HG03575 (cell line): ENCODE results near the gene KDM1B.
"Not testable (repeated sequence)": the region's sequence is repeated elsewhere in the genome, so short reads cannot be mapped to it uniquely, and the experiment has no call there.

ENCODE experiments used
- ATAC-seq: cut with Tn5 transposase; IDR thresholded peaks from one replicate; pipeline ENCODE4 v1.9.1; 2021; ENCODE audit not compliant: unreplicated experiment, insufficient number of reproducible peaks, low FRiP score; ENCODE audit errors: extremely low read depth

Gene KDM1B

GRCh38 chr6:18214003-18214402 is 58.8 kb downstream of the KDM1B start:
- ATAC-seq = no peak

GRCh38 chr6:18215436-18215835 is 60.2 kb downstream of the KDM1B start:
- ATAC-seq = no peak

- no peak for ATAC-seq
These were observed 61.2 kb downstream of the KDM1B start for GRCh38 chr6:18216411-18216810.

GRCh38 chr6:18218233-18218632 is 63.0 kb downstream of the KDM1B start:
- ATAC-seq = no peak

GRCh38 chr6:18219591-18219990 is 64.4 kb downstream of the KDM1B start:
- ATAC-seq = no peak

GRCh38 chr6:18221288-18221615 is 66.0 kb downstream of the KDM1B start:
- no peak for ATAC-seq

- ATAC-seq = not testable (repeated sequence)
These were observed 71.4 kb downstream of the KDM1B start for GRCh38 chr6:18226451-18227105.

- ATAC-seq = not testable (repeated sequence)
These were observed 71.9 kb downstream of the KDM1B start for GRCh38 chr6:18227166-18227565.

- not testable (repeated sequence) for ATAC-seq
These were observed 73.4 kb downstream of the KDM1B start for GRCh38 chr6:18228590-18228989.

- not testable (repeated sequence) for ATAC-seq
These were observed 76.6 kb downstream of the KDM1B start for GRCh38 chr6:18231856-18232255.

- ATAC-seq = not testable (repeated sequence)
These were observed 78.5 kb downstream of the KDM1B start for GRCh38 chr6:18233770-18234169.

- ATAC-seq = no peak
These were observed 79.3 kb downstream of the KDM1B start for GRCh38 chr6:18234564-18234963.

- ATAC-seq = no peak
These were observed 80.3 kb downstream of the KDM1B start for GRCh38 chr6:18235524-18235923.

- no peak for ATAC-seq
These were observed 81.9 kb downstream of the KDM1B start for GRCh38 chr6:18237167-18237566.

GRCh38 chr6:18240230-18240629 is 85.0 kb downstream of the KDM1B start:
- ATAC-seq = no peak

GRCh38 chr6:18241208-18242038 is 86.2 kb downstream of the KDM1B start:
- no peak for ATAC-seq

GRCh38 chr6:18242062-18242851 is 87.0 kb downstream of the KDM1B start:
- ATAC-seq = no peak

- ATAC-seq = no peak
These were observed 88.2 kb downstream of the KDM1B start for GRCh38 chr6:18243302-18243893.

- ATAC-seq = no peak
These were observed 89.0 kb downstream of the KDM1B start for GRCh38 chr6:18244251-18244650.
